Upper lobe of left lung (tissue), 6 donors: ENCODE data around the gene RAD51AP1. TPM values are rescaled to one million over a fixed set of nuclear protein-coding genes. Genes with fewer than 3 reads are reported as not detected.

Source experiments
- ATAC-seq, 2 donors: fragments of 200-7000 bp; cut with Tn5 transposase; one replicate each; pipeline ENCODE4 v1.9.1; 2022; ENCODE audit warnings: mild to moderate bottlenecking in 2 of 2, moderate library complexity in 2 of 2; ENCODE audit not compliant: low FRiP score in 2 of 2
- DNase-seq, 2 donors: peaks; one replicate each; pipeline ENCODE4 v3.0.0-alpha.2; 2019 to 2020
- H3K27ac ChIP-seq, 4 donors: fragments of 200-600 bp; sonication (generic); one replicate each; pipeline ENCODE4 v1.5.1; 2016 to 2019
- H3K27me3 ChIP-seq, 4 donors: fragments of 200-600 bp; sonication (generic); one replicate each; pipeline ENCODE4 v1.5.1; 2017 to 2019
- H3K36me3 ChIP-seq, 4 donors: fragments of 200-600 bp; sonication (generic); one replicate each; pipeline ENCODE4 v1.5.1; 2016 to 2019
- H3K4me1 ChIP-seq, 4 donors: fragments of 200-600 bp; sonication (generic); one replicate each; pipeline ENCODE4 v1.5.1; 2018 to 2019
- H3K4me3 ChIP-seq, 4 donors: fragments of 200-600 bp; sonication (generic); one replicate each; pipeline ENCODE4 v1.5.1; 2017 to 2019; ENCODE audit warnings: mild to moderate bottlenecking in 2 of 4, moderate library complexity in 1 of 4
- H3K9me3 ChIP-seq, 4 donors: fragments of 200-600 bp; sonication (generic); one replicate each; pipeline ENCODE4 v1.5.1; 2018 to 2019
- CTCF ChIP-seq, 6 experiments: fragments of 450-650 bp in 4 of 6; fragments of 200-600 bp in 2 of 6; sonication (generic) in 2 of 6; IDR thresholded peaks; one replicate each; pipeline ENCODE4 v1.5.1; 2016 to 2019; ENCODE audit warnings: antibody characterized with exemption in 6 of 6
- EP300 ChIP-seq, 4 donors: sonication (generic); formaldehyde crosslinking; IDR thresholded peaks; one replicate each; pipeline ENCODE4 v1.5.1; 2017; ENCODE audit warnings: antibody characterized with exemption in 4 of 4, control low read depth in 2 of 4
- POLR2A ChIP-seq, 4 donors: fragments of 450-650 bp; IDR thresholded peaks; one replicate each; pipeline ENCODE4 v1.5.1; 2016 to 2017; ENCODE audit warnings: antibody characterized with exemption in 4 of 4, mild to moderate bottlenecking in 2 of 4
- POLR2AphosphoS5 ChIP-seq, 2 donors: sonication (generic); formaldehyde crosslinking; IDR thresholded peaks; one replicate each; pipeline ENCODE4 v1.5.1; 2017; ENCODE audit warnings: antibody characterized with exemption in 2 of 2
- WGBS, 2 donors: methylation state at CpG; one replicate each; pipeline ENCODE4 v1.1.5; 2017 to 2018; 5-methylcytosine and 5-hydroxymethylcytosine counted together
- total RNA-seq, 6 donors: library from RNA; depleted of rRNA in 4 of 6; stranded (reverse); fragments of >200 nt in 4 of 6; gene quantifications; one replicate each; pipeline versions ENCODE4 v1.1.0 to v1.2.1, GENCODE V29; 2016 to 2021
- donor health status: DM: no; HTN: no; CAD: no; lungs with moderate emphysema.
- donor health status: DM: no; HTN: yes; CAD: no; lungs with severe emphysema.

RAD51AP1 gene
- total RNA-seq, 6 donors from 2014 or later = 1.0 to 5.0 (median 2.1) TPM

GRCh38 chr12:4591180-4591687 is 52.5 kb downstream of the RAD51AP1 start:
- Histone ChIP-seq H3K9me3 (no peaks in the 10 kb centered on the region), H3K27me3 (no peaks in the 10 kb centered on the region), H3K36me3 (no peaks in the 10 kb centered on the region), H3K4me1 (no peaks in the 10 kb centered on the region), H3K27ac (no peak overlapping the region), H3K4me3 (no peak overlapping the region)
- DNase-seq = peak in 1 of 2 donors; percentile 29
- WGBS, 2 donors = 63 to 71% methylated on average over 7 of the region's 7 CpGs
- TF ChIP-seq EP300 (IDR thresholded peaks at IDR 0.05) (no peak), POLR2A (IDR thresholded peaks at IDR 0.05) (no peak), CTCF (IDR thresholded peaks at IDR 0.05) (no peak), POLR2AphosphoS5 (IDR thresholded peaks at IDR 0.05) (no peak)
- no peak for ATAC-seq

- no peaks in the 10 kb centered on the region for H3K9me3 ChIP-seq
- no peak overlapping the region for H3K27ac ChIP-seq
- WGBS, 2 donors = 91 to 92% methylated on average over 3 to 6 of the region's 6 CpGs
- H3K36me3 ChIP-seq = no peaks in the 10 kb centered on the region
- H3K4me1 ChIP-seq = no peaks in the 10 kb centered on the region
- no peak for DNase-seq
- no peaks in the 10 kb centered on the region for H3K27me3 ChIP-seq
- no peak overlapping the region for H3K4me3 ChIP-seq
- TF ChIP-seq POLR2A (IDR thresholded peaks at IDR 0.05) (no peak), POLR2AphosphoS5 (IDR thresholded peaks at IDR 0.05) (no peak), CTCF (IDR thresholded peaks at IDR 0.05) (no peak), EP300 (IDR thresholded peaks at IDR 0.05) (no peak)
- ATAC-seq = no peak
Observed at GRCh38 chr12:4595881-4596280, 57.2 kb downstream of the RAD51AP1 start.

- Histone ChIP-seq H3K27ac (no peak overlapping the region), H3K27me3 (no peaks in the 10 kb centered on the region), H3K9me3 (no peaks in the 10 kb centered on the region), H3K4me3 (no peak overlapping the region), H3K36me3 (no peaks in the 10 kb centered on the region), H3K4me1 (peaks cover 0 to 25% (median 12%) of the 10 kb centered on the region in 4 donors)
- TF ChIP-seq EP300 (IDR thresholded peaks at IDR 0.05) (no peak), POLR2AphosphoS5 (IDR thresholded peaks at IDR 0.05) (no peak), CTCF (IDR thresholded peaks at IDR 0.05) (no peak), POLR2A (IDR thresholded peaks at IDR 0.05) (no peak)
- ATAC-seq = no peak
- 75% methylated on average over 7 of the region's 7 CpGs for WGBS, 2 donors
- peak in 1 of 2 donors; percentile 12 for DNase-seq
Observed at GRCh38 chr12:4603421-4603820, 64.7 kb downstream of the RAD51AP1 start.

GRCh38 chr12:4603946-4604345 is 65.3 kb downstream of the RAD51AP1 start:
- Histone ChIP-seq H3K36me3 (no peaks in the 10 kb centered on the region), H3K27me3 (no peaks in the 10 kb centered on the region), H3K9me3 (no peaks in the 10 kb centered on the region), H3K27ac (no peak overlapping the region), H3K4me1 (peaks cover 0 to 25% (median 12%) of the 10 kb centered on the region in 4 donors), H3K4me3 (no peak overlapping the region)
- ATAC-seq (no peak), DNase-seq (no peak)
- TF ChIP-seq POLR2A (IDR thresholded peaks at IDR 0.05) (no peak), EP300 (IDR thresholded peaks at IDR 0.05) (no peak), POLR2AphosphoS5 (IDR thresholded peaks at IDR 0.05) (no peak), CTCF (IDR thresholded peaks at IDR 0.05) (no peak)
- 27 to 33% methylated on average over 1 of the region's 1 CpG for WGBS, 2 donors

- no peaks in the 10 kb centered on the region for H3K36me3 ChIP-seq
- DNase-seq (peak; percentile 85), ATAC-seq (peak; percentile 96)
- peaks cover 0 to 25% (median 12%) of the 10 kb centered on the region in 4 donors for H3K4me1 ChIP-seq
- TF ChIP-seq POLR2A (IDR thresholded peaks at IDR 0.05) = peak in 1 of 4 donors; percentile 44
- peak; percentile 90 to 99 (median 94) for TF ChIP-seq CTCF (IDR thresholded peaks at IDR 0.05)
- peak in 1 of 4 donors; percentile 1 for TF ChIP-seq EP300 (IDR thresholded peaks at IDR 0.05)
- peak in 1 of 2 donors; percentile 61 for TF ChIP-seq POLR2AphosphoS5 (IDR thresholded peaks at IDR 0.05)
- peak overlapping the region; percentile 57 to 89 (median 78) for H3K4me3 ChIP-seq
- no peaks in the 10 kb centered on the region for H3K9me3 ChIP-seq
- H3K27me3 ChIP-seq = no peaks in the 10 kb centered on the region
- WGBS, 2 donors = 0 to 6% methylated on average over 7 to 25 of the region's 25 CpGs
- peak overlapping the region in 2 of 4 donors; percentile 73 to 76 for H3K27ac ChIP-seq
Observed at GRCh38 chr12:4604684-4605193, 66.0 kb downstream of the RAD51AP1 start.
